ENCODE measurements around the gene HLA-G. TPM values are rescaled to one million over a fixed set of nuclear protein-coding genes. Genes with fewer than 3 reads are reported as not detected.
A peak's percentile ranks its signal among the peaks of the same experiment; 100 is the strongest.

HLA-G gene
- total and polyA plus RNA-seq, 9 of the 15 experiments (the other 6 are each of a cell fraction or from before 2014, with no cell fraction given): 0.13 TPM; not detected in 8

DNA sequence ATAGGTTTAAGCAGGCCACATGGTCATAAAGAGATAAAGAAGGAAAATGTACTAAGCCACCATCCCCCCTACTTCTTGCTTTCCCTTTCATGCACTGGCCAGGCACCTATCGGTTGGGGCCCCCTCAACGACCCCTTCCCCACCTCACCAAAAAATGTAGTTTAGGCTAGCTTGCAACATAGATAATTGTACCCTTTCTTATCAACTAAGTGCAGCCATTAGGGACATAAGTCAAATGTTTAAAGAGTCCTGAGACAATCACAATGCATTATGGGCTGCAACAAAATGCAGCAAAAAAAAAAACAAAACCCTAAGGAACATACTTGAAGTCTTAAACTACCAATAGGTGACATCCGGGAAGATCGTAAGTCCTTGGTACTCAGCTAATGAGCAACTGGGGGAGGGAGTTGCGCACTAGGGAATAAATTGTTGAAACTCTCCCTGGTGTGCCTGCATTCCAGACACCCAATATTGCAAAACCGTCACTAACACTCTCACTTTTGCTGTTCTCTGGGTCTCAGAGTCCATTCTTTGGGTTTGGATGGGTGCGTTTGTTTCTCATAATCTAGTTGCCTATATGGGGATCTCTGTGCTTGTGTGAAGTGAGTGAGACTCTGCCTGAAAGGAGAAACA is 12.4 kb upstream of the HLA-G start (continued):
- TF ChIP-seq ZNF282 (CRISPR knock-in tag; IDR thresholded peaks at IDR 0.05): no peak
- peak; percentile 38; the same call in 1 of the 2 replicates for TF ChIP-seq POLR2H (tag; IDR thresholded peaks at IDR 0.05; ENCODE audit: low read depth)
- TF ChIP-seq, protein P1, sequence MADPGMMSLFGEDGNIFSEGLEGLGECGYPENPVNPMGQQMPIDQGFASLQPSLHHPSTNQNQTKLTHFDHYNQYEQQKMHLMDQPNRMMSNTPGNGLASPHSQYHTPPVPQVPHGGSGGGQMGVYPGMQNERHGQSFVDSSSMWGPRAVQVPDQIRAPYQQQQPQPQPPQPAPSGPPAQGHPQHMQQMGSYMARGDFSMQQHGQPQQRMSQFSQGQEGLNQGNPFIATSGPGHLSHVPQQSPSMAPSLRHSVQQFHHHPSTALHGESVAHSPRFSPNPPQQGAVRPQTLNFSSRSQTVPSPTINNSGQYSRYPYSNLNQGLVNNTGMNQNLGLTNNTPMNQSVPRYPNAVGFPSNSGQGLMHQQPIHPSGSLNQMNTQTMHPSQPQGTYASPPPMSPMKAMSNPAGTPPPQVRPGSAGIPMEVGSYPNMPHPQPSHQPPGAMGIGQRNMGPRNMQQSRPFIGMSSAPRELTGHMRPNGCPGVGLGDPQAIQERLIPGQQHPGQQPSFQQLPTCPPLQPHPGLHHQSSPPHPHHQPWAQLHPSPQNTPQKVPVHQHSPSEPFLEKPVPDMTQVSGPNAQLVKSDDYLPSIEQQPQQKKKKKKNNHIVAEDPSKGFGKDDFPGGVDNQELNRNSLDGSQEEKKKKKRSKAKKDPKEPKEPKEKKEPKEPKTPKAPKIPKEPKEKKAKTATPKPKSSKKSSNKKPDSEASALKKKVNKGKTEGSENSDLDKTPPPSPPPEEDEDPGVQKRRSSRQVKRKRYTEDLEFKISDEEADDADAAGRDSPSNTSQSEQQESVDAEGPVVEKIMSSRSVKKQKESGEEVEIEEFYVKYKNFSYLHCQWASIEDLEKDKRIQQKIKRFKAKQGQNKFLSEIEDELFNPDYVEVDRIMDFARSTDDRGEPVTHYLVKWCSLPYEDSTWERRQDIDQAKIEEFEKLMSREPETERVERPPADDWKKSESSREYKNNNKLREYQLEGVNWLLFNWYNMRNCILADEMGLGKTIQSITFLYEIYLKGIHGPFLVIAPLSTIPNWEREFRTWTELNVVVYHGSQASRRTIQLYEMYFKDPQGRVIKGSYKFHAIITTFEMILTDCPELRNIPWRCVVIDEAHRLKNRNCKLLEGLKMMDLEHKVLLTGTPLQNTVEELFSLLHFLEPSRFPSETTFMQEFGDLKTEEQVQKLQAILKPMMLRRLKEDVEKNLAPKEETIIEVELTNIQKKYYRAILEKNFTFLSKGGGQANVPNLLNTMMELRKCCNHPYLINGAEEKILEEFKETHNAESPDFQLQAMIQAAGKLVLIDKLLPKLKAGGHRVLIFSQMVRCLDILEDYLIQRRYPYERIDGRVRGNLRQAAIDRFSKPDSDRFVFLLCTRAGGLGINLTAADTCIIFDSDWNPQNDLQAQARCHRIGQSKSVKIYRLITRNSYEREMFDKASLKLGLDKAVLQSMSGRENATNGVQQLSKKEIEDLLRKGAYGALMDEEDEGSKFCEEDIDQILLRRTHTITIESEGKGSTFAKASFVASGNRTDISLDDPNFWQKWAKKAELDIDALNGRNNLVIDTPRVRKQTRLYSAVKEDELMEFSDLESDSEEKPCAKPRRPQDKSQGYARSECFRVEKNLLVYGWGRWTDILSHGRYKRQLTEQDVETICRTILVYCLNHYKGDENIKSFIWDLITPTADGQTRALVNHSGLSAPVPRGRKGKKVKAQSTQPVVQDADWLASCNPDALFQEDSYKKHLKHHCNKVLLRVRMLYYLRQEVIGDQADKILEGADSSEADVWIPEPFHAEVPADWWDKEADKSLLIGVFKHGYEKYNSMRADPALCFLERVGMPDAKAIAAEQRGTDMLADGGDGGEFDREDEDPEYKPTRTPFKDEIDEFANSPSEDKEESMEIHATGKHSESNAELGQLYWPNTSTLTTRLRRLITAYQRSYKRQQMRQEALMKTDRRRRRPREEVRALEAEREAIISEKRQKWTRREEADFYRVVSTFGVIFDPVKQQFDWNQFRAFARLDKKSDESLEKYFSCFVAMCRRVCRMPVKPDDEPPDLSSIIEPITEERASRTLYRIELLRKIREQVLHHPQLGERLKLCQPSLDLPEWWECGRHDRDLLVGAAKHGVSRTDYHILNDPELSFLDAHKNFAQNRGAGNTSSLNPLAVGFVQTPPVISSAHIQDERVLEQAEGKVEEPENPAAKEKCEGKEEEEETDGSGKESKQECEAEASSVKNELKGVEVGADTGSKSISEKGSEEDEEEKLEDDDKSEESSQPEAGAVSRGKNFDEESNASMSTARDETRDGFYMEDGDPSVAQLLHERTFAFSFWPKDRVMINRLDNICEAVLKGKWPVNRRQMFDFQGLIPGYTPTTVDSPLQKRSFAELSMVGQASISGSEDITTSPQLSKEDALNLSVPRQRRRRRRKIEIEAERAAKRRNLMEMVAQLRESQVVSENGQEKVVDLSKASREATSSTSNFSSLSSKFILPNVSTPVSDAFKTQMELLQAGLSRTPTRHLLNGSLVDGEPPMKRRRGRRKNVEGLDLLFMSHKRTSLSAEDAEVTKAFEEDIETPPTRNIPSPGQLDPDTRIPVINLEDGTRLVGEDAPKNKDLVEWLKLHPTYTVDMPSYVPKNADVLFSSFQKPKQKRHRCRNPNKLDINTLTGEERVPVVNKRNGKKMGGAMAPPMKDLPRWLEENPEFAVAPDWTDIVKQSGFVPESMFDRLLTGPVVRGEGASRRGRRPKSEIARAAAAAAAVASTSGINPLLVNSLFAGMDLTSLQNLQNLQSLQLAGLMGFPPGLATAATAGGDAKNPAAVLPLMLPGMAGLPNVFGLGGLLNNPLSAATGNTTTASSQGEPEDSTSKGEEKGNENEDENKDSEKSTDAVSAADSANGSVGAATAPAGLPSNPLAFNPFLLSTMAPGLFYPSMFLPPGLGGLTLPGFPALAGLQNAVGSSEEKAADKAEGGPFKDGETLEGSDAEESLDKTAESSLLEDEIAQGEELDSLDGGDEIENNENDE (IDR thresholded peaks at IDR 0.05; ENCODE audit: low read depth, low read length): no peak
- peak; percentile 69; the same call in 1 of the 2 replicates for TF ChIP-seq ZBTB7A (IDR thresholded peaks at IDR 0.05; ENCODE audit: borderline replicate concordance, control insufficient read depth, low read depth, low read length)
- TF ChIP-seq ELF4 (CRISPR knock-in tag; IDR thresholded peaks at IDR 0.05): no peak
- TF ChIP-seq MTA3 (IDR thresholded peaks at IDR 0.05; ENCODE audit: borderline replicate concordance): no peak
- no peak for TF ChIP-seq KLF1 (tag; IDR thresholded peaks at IDR 0.05)
- no peak for TF ChIP-seq FOXK2 (conservative IDR thresholded peaks at IDR 0.05 in 1 of 2, IDR thresholded peaks at IDR 0.05 in 1 of 2; ENCODE audit: low read depth in 2 of 2)
- TF ChIP-seq, protein P2, sequence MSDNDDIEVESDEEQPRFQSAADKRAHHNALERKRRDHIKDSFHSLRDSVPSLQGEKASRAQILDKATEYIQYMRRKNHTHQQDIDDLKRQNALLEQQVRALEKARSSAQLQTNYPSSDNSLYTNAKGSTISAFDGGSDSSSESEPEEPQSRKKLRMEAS (CRISPR knock-in tag; IDR thresholded peaks at IDR 0.05): no peak
- TF ChIP-seq GABPB1 (CRISPR knock-in tag; IDR thresholded peaks at IDR 0.05): no peak
- TF ChIP-seq, protein P3, sequence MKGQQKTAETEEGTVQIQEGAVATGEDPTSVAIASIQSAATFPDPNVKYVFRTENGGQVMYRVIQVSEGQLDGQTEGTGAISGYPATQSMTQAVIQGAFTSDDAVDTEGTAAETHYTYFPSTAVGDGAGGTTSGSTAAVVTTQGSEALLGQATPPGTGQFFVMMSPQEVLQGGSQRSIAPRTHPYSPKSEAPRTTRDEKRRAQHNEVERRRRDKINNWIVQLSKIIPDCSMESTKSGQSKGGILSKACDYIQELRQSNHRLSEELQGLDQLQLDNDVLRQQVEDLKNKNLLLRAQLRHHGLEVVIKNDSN (CRISPR knock-in tag; IDR thresholded peaks at IDR 0.05): 0 out of 2 replicates have a peak, but pooled peaks have one; percentile 8
- TF ChIP-seq ZC3H8 (IDR thresholded peaks at IDR 0.05): no peak
- TF ChIP-seq MCM2 (IDR thresholded peaks at IDR 0.05; ENCODE audit: low read depth): no peak
- peak; percentile 62; the same call in 1 of the 2 replicates for TF ChIP-seq ZNF143 (CRISPR knock-in tag; IDR thresholded peaks at IDR 0.05)
- no peak for TF ChIP-seq ZNF584 (CRISPR knock-in tag; IDR thresholded peaks at IDR 0.05; ENCODE audit: low read depth)
- peak; percentile 74 for TF ChIP-seq CBFA2T3 (IDR thresholded peaks at IDR 0.05)
- TF ChIP-seq NCOA4 (IDR thresholded peaks at IDR 0.05; ENCODE audit: partially characterized antibody): no peak
